ENCODE data around the gene SLC44A5.

DNA sequence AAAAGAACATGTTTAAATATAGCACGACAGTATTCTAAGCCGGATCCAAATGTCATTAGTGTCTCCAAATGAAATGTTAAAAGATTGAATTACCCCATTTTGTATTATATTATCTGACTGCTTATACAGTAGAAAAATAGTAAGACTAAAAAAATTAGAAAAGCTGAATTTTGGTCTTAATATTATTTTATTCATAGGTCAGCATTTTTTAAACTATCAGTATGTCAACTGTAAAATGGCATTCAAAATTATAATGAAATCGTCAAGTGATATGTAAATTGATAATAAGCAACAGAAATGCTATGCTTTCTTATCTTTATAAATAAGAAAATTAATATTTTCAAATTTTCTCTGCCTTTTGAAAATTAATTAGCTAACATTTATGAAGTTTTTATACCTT lies 16.6 kb downstream of the SLC44A5 start:
- TF ChIP-seq, protein P1, sequence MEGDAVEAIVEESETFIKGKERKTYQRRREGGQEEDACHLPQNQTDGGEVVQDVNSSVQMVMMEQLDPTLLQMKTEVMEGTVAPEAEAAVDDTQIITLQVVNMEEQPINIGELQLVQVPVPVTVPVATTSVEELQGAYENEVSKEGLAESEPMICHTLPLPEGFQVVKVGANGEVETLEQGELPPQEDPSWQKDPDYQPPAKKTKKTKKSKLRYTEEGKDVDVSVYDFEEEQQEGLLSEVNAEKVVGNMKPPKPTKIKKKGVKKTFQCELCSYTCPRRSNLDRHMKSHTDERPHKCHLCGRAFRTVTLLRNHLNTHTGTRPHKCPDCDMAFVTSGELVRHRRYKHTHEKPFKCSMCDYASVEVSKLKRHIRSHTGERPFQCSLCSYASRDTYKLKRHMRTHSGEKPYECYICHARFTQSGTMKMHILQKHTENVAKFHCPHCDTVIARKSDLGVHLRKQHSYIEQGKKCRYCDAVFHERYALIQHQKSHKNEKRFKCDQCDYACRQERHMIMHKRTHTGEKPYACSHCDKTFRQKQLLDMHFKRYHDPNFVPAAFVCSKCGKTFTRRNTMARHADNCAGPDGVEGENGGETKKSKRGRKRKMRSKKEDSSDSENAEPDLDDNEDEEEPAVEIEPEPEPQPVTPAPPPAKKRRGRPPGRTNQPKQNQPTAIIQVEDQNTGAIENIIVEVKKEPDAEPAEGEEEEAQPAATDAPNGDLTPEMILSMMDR (IDR thresholded peaks at IDR 0.05) = no peak
- no peak for TF ChIP-seq POLR2A (IDR thresholded peaks at IDR 0.05)
- TF ChIP-seq POLR2AphosphoS5 (IDR thresholded peaks at IDR 0.05) = no peak

Measured in stomach (tissue), 4 donors.